Measurements from ENCODE around the gene CYTH1.

Gene CYTH1

DNA sequence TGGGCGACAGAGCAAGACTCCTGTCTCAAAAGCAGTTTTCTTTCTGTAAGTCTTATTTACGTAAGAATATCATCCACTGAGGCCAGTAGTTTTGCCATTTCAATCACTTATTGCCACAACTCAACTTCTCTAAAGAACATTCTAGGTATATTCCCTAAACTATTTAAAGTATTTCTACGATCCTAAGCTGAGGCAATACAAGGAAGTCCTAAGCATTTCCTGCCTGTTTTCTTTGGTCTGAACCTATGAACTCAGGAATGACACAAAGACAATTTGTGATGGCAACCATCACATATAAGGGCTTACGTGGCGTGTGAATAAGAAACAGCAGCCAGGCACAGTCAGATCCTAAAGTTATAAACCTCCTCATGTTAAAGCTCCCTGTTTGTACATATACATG is 44.3 kb upstream of the CYTH1 start:
- Histone ChIP-seq H3K4me1 (no peaks in the 10 kb centered on the region), H3K4me2 (ENCODE audit: low read length) (no peak overlapping the region), H3K9ac (no peak overlapping the region), H3K79me2 (peaks cover 42% of the 10 kb centered on the region), H2AFZ (no peak overlapping the region), H3K36me3 (ENCODE audit: control insufficient read depth, insufficient read depth, low read length) (no peaks in the 10 kb centered on the region), H3K27ac (no peak overlapping the region), H3K9me3 (ENCODE audit: control insufficient read depth, low read length) (no peaks in the 10 kb centered on the region), H3K4me3 (ENCODE audit: low read depth, low read length) (no peak overlapping the region), H3K27me3 (ENCODE audit: control insufficient read depth, insufficient read depth, low read length) (no peaks in the 10 kb centered on the region)
- TF ChIP-seq CTCF (IDR thresholded peaks at IDR 0.05) = no peak

GRCh38 chr17:78825696-78826095 is 43.6 kb upstream of the CYTH1 start:
- Histone ChIP-seq H3K27ac (no peak overlapping the region), H3K4me2 (ENCODE audit: low read length) (no peak overlapping the region), H3K27me3 (ENCODE audit: control insufficient read depth, insufficient read depth, low read length) (no peaks in the 10 kb centered on the region), H3K4me1 (no peaks in the 10 kb centered on the region), H2AFZ (no peak overlapping the region), H3K79me2 (peaks cover 36% of the 10 kb centered on the region), H3K36me3 (ENCODE audit: control insufficient read depth, insufficient read depth, low read length) (no peaks in the 10 kb centered on the region), H3K9me3 (ENCODE audit: control insufficient read depth, low read length) (no peaks in the 10 kb centered on the region), H3K9ac (no peak overlapping the region), H3K4me3 (ENCODE audit: low read depth, low read length) (no peak overlapping the region)
- no peak for TF ChIP-seq CTCF (IDR thresholded peaks at IDR 0.05)

DNA sequence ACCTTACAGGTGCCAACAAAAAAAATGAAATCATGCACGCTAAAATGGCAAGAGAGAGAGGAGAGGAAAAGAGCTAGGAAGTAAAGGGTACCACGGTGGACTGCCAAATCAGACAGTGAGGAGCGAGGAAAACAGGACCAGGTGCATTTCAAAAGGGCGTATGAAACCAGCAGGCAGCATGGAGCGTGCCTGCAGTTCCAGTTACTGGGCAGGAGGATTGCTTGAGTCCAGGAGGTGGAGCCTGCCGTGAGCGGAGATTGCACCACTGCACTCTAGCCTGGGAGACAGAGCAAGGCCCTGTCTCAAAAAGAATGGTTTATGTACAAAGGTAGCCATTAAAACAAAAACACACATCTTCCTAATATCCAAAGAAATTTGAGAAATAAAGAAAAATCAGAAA is 42.2 kb upstream of the CYTH1 start:
- Histone ChIP-seq H3K27me3 (ENCODE audit: control insufficient read depth, insufficient read depth, low read length) (no peaks in the 10 kb centered on the region), H3K27ac (no peak overlapping the region), H3K79me2 (peaks cover 21% of the 10 kb centered on the region), H3K9me3 (ENCODE audit: control insufficient read depth, low read length) (no peaks in the 10 kb centered on the region), H3K36me3 (ENCODE audit: control insufficient read depth, insufficient read depth, low read length) (no peaks in the 10 kb centered on the region), H3K9ac (no peak overlapping the region), H3K4me3 (ENCODE audit: low read depth, low read length) (no peak overlapping the region), H3K4me2 (ENCODE audit: low read length) (no peak overlapping the region), H3K4me1 (no peaks in the 10 kb centered on the region), H2AFZ (no peak overlapping the region)
- no peak for TF ChIP-seq CTCF (IDR thresholded peaks at IDR 0.05)

DNA sequence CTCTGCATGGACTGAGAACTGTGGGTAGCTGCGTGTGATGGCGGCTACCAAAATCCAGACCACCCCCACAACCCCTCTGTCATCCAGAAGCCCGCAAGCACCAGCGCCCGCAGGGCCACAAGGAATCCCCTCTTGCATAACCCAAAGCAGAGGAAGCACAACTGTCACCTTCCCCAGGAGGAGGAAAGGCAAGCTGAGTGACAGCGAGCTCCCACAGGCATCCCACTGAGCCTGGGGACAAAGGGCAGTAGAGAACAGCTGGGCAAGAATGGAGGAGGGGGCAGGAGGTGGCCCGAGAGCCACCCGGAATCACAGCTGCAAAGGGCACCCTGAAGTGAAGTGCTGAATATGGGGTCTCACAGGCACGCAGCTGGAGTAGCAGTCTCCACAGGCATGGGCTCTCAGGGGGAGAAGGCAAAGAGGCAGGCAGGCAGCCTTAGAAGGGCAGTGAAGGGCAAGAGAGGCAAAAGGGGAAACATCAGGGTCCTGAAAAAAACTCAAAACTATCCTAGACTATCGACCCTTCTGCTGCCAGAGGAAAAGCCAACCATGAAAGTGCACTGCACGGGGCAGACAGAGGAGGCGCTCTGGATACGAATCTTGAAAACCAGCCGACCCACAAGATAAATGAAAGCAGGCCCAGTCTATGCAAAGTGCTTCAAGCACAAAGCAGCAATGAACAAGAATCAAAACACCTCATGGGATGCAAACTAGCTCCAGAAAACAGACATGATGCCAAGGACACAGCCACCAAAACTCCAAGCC is 41.4 kb upstream of the CYTH1 start:
- H2AFZ ChIP-seq = no peak overlapping the region
- no peaks in the 10 kb centered on the region for H3K9me3 ChIP-seq (ENCODE audit: control insufficient read depth, low read length)
- H3K9ac ChIP-seq = no peak overlapping the region
- H3K4me3 ChIP-seq (ENCODE audit: low read depth, low read length) = no peak overlapping the region
- no peaks in the 10 kb centered on the region for H3K4me1 ChIP-seq
- H3K4me2 ChIP-seq (ENCODE audit: low read length) = no peak overlapping the region
- no peak overlapping the region for H3K27ac ChIP-seq
- H3K36me3 ChIP-seq (ENCODE audit: control insufficient read depth, insufficient read depth, low read length) = no peaks in the 10 kb centered on the region
- TF ChIP-seq CTCF (IDR thresholded peaks at IDR 0.05) = no peak
- peaks cover 16% of the 10 kb centered on the region for H3K79me2 ChIP-seq
- no peaks in the 10 kb centered on the region for H3K27me3 ChIP-seq (ENCODE audit: control insufficient read depth, insufficient read depth, low read length)

DNA sequence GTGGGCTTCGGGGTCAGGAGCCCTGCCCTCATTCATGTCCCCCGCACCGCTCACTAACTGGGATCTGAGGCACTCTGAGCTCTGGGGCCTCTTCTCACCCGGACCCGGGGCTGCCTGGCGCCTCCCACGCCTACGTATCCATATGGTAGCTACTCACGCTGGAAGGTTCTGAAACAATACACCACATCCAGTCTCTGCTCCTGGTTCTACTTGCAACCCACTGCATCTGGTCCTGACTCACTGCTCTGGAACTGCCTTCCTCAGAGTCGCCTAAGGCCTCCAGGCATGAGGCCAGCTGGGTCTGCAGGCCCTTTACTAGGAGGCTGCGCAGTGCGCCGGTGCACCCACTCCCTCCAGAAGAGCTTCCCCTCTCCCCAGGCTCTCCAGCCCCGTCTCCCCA is 40.5 kb upstream of the CYTH1 start:
- Histone ChIP-seq H3K27ac (no peak overlapping the region), H3K79me2 (peaks cover 13% of the 10 kb centered on the region), H3K9ac (no peak overlapping the region), H3K4me1 (peaks cover 6% of the 10 kb centered on the region), H2AFZ (no peak overlapping the region), H3K4me2 (ENCODE audit: low read length) (no peak overlapping the region), H3K9me3 (ENCODE audit: control insufficient read depth, low read length) (no peaks in the 10 kb centered on the region), H3K36me3 (ENCODE audit: control insufficient read depth, insufficient read depth, low read length) (no peaks in the 10 kb centered on the region), H3K27me3 (ENCODE audit: control insufficient read depth, insufficient read depth, low read length) (no peaks in the 10 kb centered on the region), H3K4me3 (ENCODE audit: low read depth, low read length) (no peak overlapping the region)
- no peak for TF ChIP-seq CTCF (IDR thresholded peaks at IDR 0.05)

Data from parathyroid adenoma (tissue), 2 donors.